ENCODE data around the gene SHISA8. TPM values are rescaled to one million over a fixed set of nuclear protein-coding genes. Genes with fewer than 3 reads are reported as not detected.

Gene SHISA8
- total and polyA plus RNA-seq, 10 of the 15 experiments (the other 5 are each of a cell fraction or from before 2014, with no cell fraction given), result 0.06 to 10.1 (median 0.25) TPM

GRCh38 chr22:41862530-41863266, 52.2 kb downstream of the SHISA8 start:
- no peaks in the 10 kb centered on the region for H3K9me3 ChIP-seq (replicated peaks; ENCODE audit: control insufficient read depth, insufficient read depth, low read length)
- H3K27me3 ChIP-seq (replicated peaks in 1 of 2; ENCODE audit: control insufficient read depth in 2 of 2, insufficient read depth in 2 of 2, low read length in 1 of 2), result no peaks in the 10 kb centered on the region
- CTCF ChIA-PET, result interaction anchor here (0.7 to 4.5 kb wide), 34 partner anchors 9 to 196 kb away, joined by 3 to 41 read pairs (median 4); partner anchors contain the start of genes CENPM, SHISA8, SMIM45 and SREBF2
- H3K4me3 ChIP-seq, result peak overlapping the region; percentile 47; the same call in 1 of the 2 replicates
- FAIRE-seq, result peak; percentile 80
- H3K4me2 ChIP-seq (ENCODE audit: control insufficient read depth, insufficient read depth), result peak overlapping the region; percentile 92
- SMC1A ChIA-PET (ENCODE audit: uncharacterized antibody, unreplicated experiment), result interaction anchor here (0.9 to 3.8 kb wide), 42 partner anchors 7 to 582 kb away, joined by 3 to 49 read pairs (median 5); partner anchors contain the start of genes CCDC134, CENPM, SREBF2 and TNFRSF13C
- H3K4me1 ChIP-seq (ENCODE audit: control insufficient read depth, insufficient read depth, low read length), result peaks cover 55% of the 10 kb centered on the region
- WGBS (ENCODE audit: insufficient coverage, insufficient replicate concordance, low lambda C conversion rate, missing lambda C conversion rate), result 3% methylated on average over 11 of the region's 11 CpGs
- H3K36me3 ChIP-seq (ENCODE audit: control insufficient read depth in 2 of 2, insufficient read depth in 2 of 2, low read length in 1 of 2), result peaks cover 8 to 11% of the 10 kb centered on the region in 2 experiments
- POLR2A ChIA-PET, result interaction anchor here (0.5 to 11.8 kb wide), 29 partner anchors 9 to 867 kb away, joined by 3 to 135 read pairs (median 6); partner anchors contain the start of genes CCDC134, CENPM, NDUFA6 and SNU13
- peak; percentile 89 for DNase-seq (ENCODE audit: low read depth, low spot score)
- in situ Hi-C loops (cut with MboI) (no loop called here), intact Hi-C loops (cut with micrococcal nuclease; ENCODE audit: unreplicated experiment) (loop anchor here (1.0 to 5.0 kb wide), 3 partner anchors 29 to 165 kb away; partner anchors contain the start of genes MEI1 and SREBF2)
- no peaks in the 10 kb centered on the region; the same call in none of the 2 replicates for H4K20me1 ChIP-seq (ENCODE audit: control insufficient read depth, insufficient read depth)
- ATAC-seq, result peak; percentile 86
- peaks cover 73% of the 10 kb centered on the region for H3K79me2 ChIP-seq (ENCODE audit: control insufficient read depth, insufficient read depth, low read length)
- RAD21 ChIA-PET (ENCODE audit: unreplicated experiment), result interaction anchor here (0.7 to 6.5 kb wide), 38 partner anchors 10 to 414 kb away, joined by 3 to 101 read pairs (median 5); partner anchors contain the start of genes CCDC134, CENPM, MEI1 and NAGA
- no peak overlapping the region for H2AFZ ChIP-seq (ENCODE audit: control insufficient read depth, low read depth, low read length)
- peak overlapping the region; percentile 97 for H3K27ac ChIP-seq (ENCODE audit: control insufficient read depth, insufficient read depth)
- no TSS peak for BruUV-seq (replicated peaks)
- peak overlapping the region; percentile 72 for H3K9ac ChIP-seq (ENCODE audit: control insufficient read depth, insufficient read depth, low read length)
- TF ChIP-seq, protein P1, sequence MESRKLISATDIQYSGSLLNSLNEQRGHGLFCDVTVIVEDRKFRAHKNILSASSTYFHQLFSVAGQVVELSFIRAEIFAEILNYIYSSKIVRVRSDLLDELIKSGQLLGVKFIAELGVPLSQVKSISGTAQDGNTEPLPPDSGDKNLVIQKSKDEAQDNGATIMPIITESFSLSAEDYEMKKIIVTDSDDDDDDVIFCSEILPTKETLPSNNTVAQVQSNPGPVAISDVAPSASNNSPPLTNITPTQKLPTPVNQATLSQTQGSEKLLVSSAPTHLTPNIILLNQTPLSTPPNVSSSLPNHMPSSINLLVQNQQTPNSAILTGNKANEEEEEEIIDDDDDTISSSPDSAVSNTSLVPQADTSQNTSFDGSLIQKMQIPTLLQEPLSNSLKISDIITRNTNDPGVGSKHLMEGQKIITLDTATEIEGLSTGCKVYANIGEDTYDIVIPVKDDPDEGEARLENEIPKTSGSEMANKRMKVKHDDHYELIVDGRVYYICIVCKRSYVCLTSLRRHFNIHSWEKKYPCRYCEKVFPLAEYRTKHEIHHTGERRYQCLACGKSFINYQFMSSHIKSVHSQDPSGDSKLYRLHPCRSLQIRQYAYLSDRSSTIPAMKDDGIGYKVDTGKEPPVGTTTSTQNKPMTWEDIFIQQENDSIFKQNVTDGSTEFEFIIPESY (IDR thresholded peaks at IDR 0.05), result no peak
- TF ChIP-seq SMARCA5 (IDR thresholded peaks at IDR 0.05) (no peak; the same call in 1 of the 2 replicates), PAX5 (IDR thresholded peaks at IDR 0.05; ENCODE audit: borderline replicate concordance, low read depth, low read length) (peak; percentile 83), MTA3 (IDR thresholded peaks at IDR 0.05; ENCODE audit: borderline replicate concordance, low read length) (peak; percentile 68; the same call in 1 of the 2 replicates), ZNF274 (IDR thresholded peaks at IDR 0.05; ENCODE audit: insufficient read depth, insufficient read length) (no peak), FOS (IDR thresholded peaks at IDR 0.05; ENCODE audit: borderline replicate concordance, extremely low read depth, insufficient read length) (no peak), POU2F2 (IDR thresholded peaks at IDR 0.05; ENCODE audit: borderline replicate concordance, low read depth, low read length) (peak; percentile 40; the same call in 1 of the 3 replicates), JUNB (IDR thresholded peaks at IDR 0.05) (peak; percentile 56), RB1 (IDR thresholded peaks at IDR 0.05; ENCODE audit: borderline replicate concordance) (no peak), NFYB (IDR thresholded peaks at IDR 0.05; ENCODE audit: insufficient read depth, low read depth, low read length) (no peak), MXI1 (IDR thresholded peaks at IDR 0.05; ENCODE audit: low read depth, low read length) (peak; percentile 16; the same call in 1 of the 2 replicates), HDAC6 (IDR thresholded peaks at IDR 0.05; ENCODE audit: unreplicated experiment) (no peak), GATAD2B (conservative IDR thresholded peaks at IDR 0.05; ENCODE audit: low read depth) (peak; percentile 27; the same call in 1 of the 2 replicates), MTA2 (IDR thresholded peaks at IDR 0.05; ENCODE audit: low read depth) (peak; percentile 82), SMAD5 (IDR thresholded peaks at IDR 0.05; ENCODE audit: low read depth) (no peak)
- TF ChIP-seq, protein P2, sequence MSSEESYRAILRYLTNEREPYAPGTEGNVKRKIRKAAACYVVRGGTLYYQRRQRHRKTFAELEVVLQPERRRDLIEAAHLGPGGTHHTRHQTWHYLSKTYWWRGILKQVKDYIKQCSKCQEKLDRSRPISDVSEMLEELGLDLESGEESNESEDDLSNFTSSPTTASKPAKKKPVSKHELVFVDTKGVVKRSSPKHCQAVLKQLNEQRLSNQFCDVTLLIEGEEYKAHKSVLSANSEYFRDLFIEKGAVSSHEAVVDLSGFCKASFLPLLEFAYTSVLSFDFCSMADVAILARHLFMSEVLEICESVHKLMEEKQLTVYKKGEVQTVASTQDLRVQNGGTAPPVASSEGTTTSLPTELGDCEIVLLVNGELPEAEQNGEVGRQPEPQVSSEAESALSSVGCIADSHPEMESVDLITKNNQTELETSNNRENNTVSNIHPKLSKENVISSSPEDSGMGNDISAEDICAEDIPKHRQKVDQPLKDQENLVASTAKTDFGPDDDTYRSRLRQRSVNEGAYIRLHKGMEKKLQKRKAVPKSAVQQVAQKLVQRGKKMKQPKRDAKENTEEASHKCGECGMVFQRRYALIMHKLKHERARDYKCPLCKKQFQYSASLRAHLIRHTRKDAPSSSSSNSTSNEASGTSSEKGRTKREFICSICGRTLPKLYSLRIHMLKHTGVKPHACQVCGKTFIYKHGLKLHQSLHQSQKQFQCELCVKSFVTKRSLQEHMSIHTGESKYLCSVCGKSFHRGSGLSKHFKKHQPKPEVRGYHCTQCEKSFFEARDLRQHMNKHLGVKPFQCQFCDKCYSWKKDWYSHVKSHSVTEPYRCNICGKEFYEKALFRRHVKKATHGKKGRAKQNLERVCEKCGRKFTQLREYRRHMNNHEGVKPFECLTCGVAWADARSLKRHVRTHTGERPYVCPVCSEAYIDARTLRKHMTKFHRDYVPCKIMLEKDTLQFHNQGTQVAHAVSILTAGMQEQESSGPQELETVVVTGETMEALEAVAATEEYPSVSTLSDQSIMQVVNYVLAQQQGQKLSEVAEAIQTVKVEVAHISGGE (CRISPR knock-in tag; IDR thresholded peaks at IDR 0.05), result no peak
